Neural cell (in vitro differentiated cells): ENCODE data around the gene TLCD3A. TPM values are rescaled to one million over a fixed set of nuclear protein-coding genes. Genes with fewer than 3 reads are reported as not detected.
A peak's percentile ranks its signal among the peaks of the same experiment; 100 is the strongest.
"Not testable (repeated sequence)": the region's sequence is repeated elsewhere in the genome, so short reads cannot be mapped to it uniquely, and the experiment has no call there.

Experiments used
- H2AFZ ChIP-seq: fragments of 200-600, 300-800 bp; sonication (generic), shearing (Covaris generic); 2 replicates; pipeline ENCODE4 v1.6.0; 2014; ENCODE audit warnings: low read depth, mild to moderate bottlenecking, antibody characterized with exemption, low read length, moderate library complexity
- H3F3A ChIP-seq: fragments of 200-600 bp; shearing (Covaris generic); 2 replicates; pipeline ENCODE4 v1.6.1; 2016; ENCODE audit warnings: mild to moderate bottlenecking, moderate library complexity, mixed read lengths, antibody characterized with exemption, low read length; ENCODE audit not compliant: insufficient read depth, poor library complexity, severe bottlenecking
- H3K27ac ChIP-seq: fragments of 200-600, 300-800 bp; sonication (generic), shearing (Covaris generic); 2 replicates; pipeline ENCODE4 v1.5.1; 2014; ENCODE audit warnings: mild to moderate bottlenecking, low read length, moderate library complexity
- H3K27me3 ChIP-seq: fragments of 300-800, 200-600 bp; sonication (generic), shearing (Covaris generic); 2 replicates; pipeline ENCODE4 v1.6.0; 2014; ENCODE audit warnings: mild to moderate bottlenecking, low read depth, low read length, moderate library complexity; ENCODE audit not compliant: insufficient read depth
- H3K36me3 ChIP-seq: fragments of 300-800, 200-600 bp; sonication (generic), shearing (Covaris generic); 2 replicates; pipeline ENCODE4 v1.5.1; 2014; ENCODE audit warnings: mild to moderate bottlenecking, antibody characterized with exemption, low read length, moderate library complexity; ENCODE audit not compliant: insufficient read depth
- H3K4me2 ChIP-seq: fragments of 300-800, 200-600 bp; sonication (generic), shearing (Covaris generic); 2 replicates; pipeline ENCODE4 v1.6.0; 2014; ENCODE audit warnings: mild to moderate bottlenecking, low read length
- H3K4me3 ChIP-seq: fragments of 300-800, 200-600 bp; sonication (generic), shearing (Covaris generic); 2 replicates; pipeline ENCODE4 v1.5.1; 2014; ENCODE audit warnings: mild to moderate bottlenecking, low read length, moderate library complexity
- H3K79me2 ChIP-seq: fragments of 200-600 bp; shearing (Covaris generic); replicated peaks from 2 replicates; pipeline ENCODE4 v1.6.0; 2014; ENCODE audit warnings: mild to moderate bottlenecking, low read length, moderate library complexity; ENCODE audit not compliant: insufficient read depth
- H3K9ac ChIP-seq: fragments of 300-800, 200-600 bp; sonication (generic), shearing (Covaris generic); 2 replicates; pipeline ENCODE4 v1.6.1; 2016; ENCODE audit warnings: mild to moderate bottlenecking, low read length, mixed read lengths
- H3K9me2 ChIP-seq: fragments of 200-600 bp; shearing (Covaris generic); 2 replicates; pipeline ENCODE4 v1.6.1; 2016; ENCODE audit warnings: mild to moderate bottlenecking, low read length, mixed read lengths; ENCODE audit not compliant: insufficient read depth
- H3K9me3 ChIP-seq: fragments of 200-600, 300-800 bp; sonication (generic), shearing (Covaris generic); 2 replicates; pipeline ENCODE4 v1.6.1; 2016; ENCODE audit warnings: mild to moderate bottlenecking, mixed run types, low read length, moderate library complexity, mixed read lengths
- H4K20me1 ChIP-seq: fragments of 200-600 bp; shearing (Covaris generic); 2 replicates; pipeline ENCODE4 v1.6.1; 2016; ENCODE audit warnings: mild to moderate bottlenecking, mixed run types; ENCODE audit not compliant: insufficient read depth
- EP300 ChIP-seq: fragments of 450-650 bp; conservative IDR thresholded peaks from 2 replicates; pipeline ENCODE4 v1.6.1; 2014; ENCODE audit warnings: antibody characterized with exemption, mild to moderate bottlenecking, moderate library complexity; ENCODE audit not compliant: poor library complexity, severe bottlenecking
- EZH2 ChIP-seq: fragments of 200-600, 300-800 bp; shearing (Covaris generic), sonication (generic); IDR thresholded peaks from 2 replicates; pipeline ENCODE4 v1.6.1; 2014; ENCODE audit warnings: antibody characterized with exemption, low read length, borderline replicate concordance, mild to moderate bottlenecking; ENCODE audit not compliant: insufficient read depth, poor library complexity, severe bottlenecking
- MXI1 ChIP-seq: fragments of 450-650 bp; conservative IDR thresholded peaks from 2 replicates; pipeline ENCODE4 v1.6.1; 2014; ENCODE audit warnings: antibody characterized with exemption, mild to moderate bottlenecking; ENCODE audit not compliant: poor library complexity, severe bottlenecking
- POLR2AphosphoS5 ChIP-seq: IDR thresholded peaks from 2 replicates; pipeline ENCODE4 v1.6.1; 2012
- RAD21 ChIP-seq: fragments of 450-650 bp; conservative IDR thresholded peaks from 2 replicates; pipeline ENCODE4 v1.6.1; 2014; ENCODE audit warnings: antibody characterized with exemption, mild to moderate bottlenecking, moderate library complexity
- REST ChIP-seq: IDR thresholded peaks from 2 replicates; pipeline ENCODE4 v1.6.1; 2012; ENCODE audit warnings: borderline replicate concordance
- SMC3 ChIP-seq: fragments of 450-650 bp; conservative IDR thresholded peaks from 2 replicates; pipeline ENCODE4 v1.6.1; 2014; ENCODE audit warnings: antibody characterized with exemption, mild to moderate bottlenecking, moderate library complexity; ENCODE audit not compliant: poor library complexity
- TAF1 ChIP-seq: IDR thresholded peaks from 2 replicates; pipeline ENCODE4 v1.6.1; 2012; ENCODE audit warnings: low read depth
- polyA plus RNA-seq: library from polyadenylated mRNA; depleted of rRNA; stranded (reverse); fragments of >200 nt; gene quantifications from 2 replicates; pipeline ENCODE4 v1.2.3, GENCODE V29; 2014
- TF ChIP-seq, protein P1 (sequence below): fragments of 450-650 bp; IDR thresholded peaks from 2 replicates; pipeline ENCODE4 v1.5.1; 2014; ENCODE audit warnings: antibody characterized with exemption, mild to moderate bottlenecking, moderate library complexity; ENCODE audit not compliant: poor library complexity, severe bottlenecking

The TLCD3A gene
- polyA plus RNA-seq, 1 donor from 2014 or later: 17.0 TPM

- no peaks in the 10 kb centered on the region for H3K36me3 ChIP-seq
- TF ChIP-seq EZH2 (no peak), EP300 (no peak), TAF1 (no peak), REST (no peak), SMC3 (no peak), POLR2AphosphoS5 (no peak), MXI1 (no peak), RAD21 (no peak)
- TF ChIP-seq, protein P1, sequence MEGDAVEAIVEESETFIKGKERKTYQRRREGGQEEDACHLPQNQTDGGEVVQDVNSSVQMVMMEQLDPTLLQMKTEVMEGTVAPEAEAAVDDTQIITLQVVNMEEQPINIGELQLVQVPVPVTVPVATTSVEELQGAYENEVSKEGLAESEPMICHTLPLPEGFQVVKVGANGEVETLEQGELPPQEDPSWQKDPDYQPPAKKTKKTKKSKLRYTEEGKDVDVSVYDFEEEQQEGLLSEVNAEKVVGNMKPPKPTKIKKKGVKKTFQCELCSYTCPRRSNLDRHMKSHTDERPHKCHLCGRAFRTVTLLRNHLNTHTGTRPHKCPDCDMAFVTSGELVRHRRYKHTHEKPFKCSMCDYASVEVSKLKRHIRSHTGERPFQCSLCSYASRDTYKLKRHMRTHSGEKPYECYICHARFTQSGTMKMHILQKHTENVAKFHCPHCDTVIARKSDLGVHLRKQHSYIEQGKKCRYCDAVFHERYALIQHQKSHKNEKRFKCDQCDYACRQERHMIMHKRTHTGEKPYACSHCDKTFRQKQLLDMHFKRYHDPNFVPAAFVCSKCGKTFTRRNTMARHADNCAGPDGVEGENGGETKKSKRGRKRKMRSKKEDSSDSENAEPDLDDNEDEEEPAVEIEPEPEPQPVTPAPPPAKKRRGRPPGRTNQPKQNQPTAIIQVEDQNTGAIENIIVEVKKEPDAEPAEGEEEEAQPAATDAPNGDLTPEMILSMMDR: no peak
- H3K9ac ChIP-seq: no peak overlapping the region
- no peaks in the 10 kb centered on the region for H3K9me2 ChIP-seq
- H3F3A ChIP-seq: no peaks in the 10 kb centered on the region
- no peak overlapping the region for H2AFZ ChIP-seq
- H3K79me2 ChIP-seq: peaks cover 17% of the 10 kb centered on the region
- no peaks in the 10 kb centered on the region for H3K9me3 ChIP-seq
- no peak overlapping the region for H3K4me2 ChIP-seq
- H3K27ac ChIP-seq: no peak overlapping the region
- H3K4me3 ChIP-seq: no peak overlapping the region
- no peaks in the 10 kb centered on the region for H4K20me1 ChIP-seq
- no peaks in the 10 kb centered on the region for H3K27me3 ChIP-seq
Observed at GRCh38 chr17:746181-746580, 13.8 kb downstream of the TLCD3A start.

DNA sequence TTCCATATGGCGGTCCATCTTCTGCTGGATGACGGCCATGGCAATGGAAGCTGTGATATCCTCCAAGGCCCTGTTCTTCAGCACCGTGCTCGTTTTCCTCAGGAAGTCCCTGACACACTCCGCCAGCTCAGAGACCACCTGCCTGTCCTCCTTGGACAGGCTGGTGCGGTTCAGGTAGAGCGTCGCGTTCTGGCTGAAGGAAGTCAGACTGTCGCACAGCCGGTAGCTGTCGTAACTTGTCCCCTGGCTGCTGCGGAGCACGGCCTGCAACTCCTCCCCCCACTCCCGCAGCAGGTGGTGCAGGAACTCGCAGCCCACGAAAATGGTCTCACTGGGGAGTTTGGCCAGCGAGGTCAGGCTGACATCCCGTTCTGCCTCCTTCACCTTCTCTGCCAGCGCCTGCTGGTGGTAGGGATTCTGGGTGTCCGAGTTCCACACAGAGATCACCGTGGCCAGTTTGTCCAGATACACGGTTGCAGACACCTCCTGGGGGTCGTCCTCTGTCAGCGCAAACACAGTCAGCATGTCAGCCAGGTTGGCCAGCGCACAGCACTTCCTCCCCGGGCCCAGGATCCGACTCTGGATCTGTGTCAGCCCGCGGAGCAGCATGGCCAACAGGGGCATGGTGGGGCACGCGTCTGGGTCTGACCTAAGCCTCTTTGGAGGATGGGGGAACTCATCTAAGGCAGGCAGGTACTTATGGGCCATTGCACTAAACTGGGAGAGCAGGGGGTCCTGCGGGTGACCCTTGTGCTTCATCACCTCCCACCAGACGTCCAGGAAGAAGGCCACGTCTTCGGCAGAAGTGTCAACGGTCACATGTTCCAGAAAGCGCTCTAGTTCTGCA lies 14.6 kb downstream of the TLCD3A start:
- Histone ChIP-seq H2AFZ (no peak overlapping the region), H3K36me3 (no peaks in the 10 kb centered on the region)

DNA sequence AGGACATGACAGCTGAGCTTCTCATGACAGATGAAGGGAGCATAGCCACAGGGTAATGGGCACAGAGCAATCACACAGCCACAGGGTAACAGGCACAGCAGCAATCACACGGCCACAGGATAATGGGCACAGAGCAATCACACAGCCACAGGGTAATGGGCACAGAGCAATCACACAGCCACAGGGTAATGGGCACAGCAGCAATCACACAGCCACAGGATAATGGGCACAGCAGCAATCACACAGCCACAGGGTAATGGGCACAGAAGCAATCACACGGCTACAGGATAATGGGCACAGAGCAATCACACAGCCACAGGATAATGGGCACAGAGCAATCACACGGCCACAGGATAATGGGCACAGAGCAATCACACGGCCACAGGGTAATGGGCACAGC lies 16.2 kb downstream of the TLCD3A start:
- not testable (repeated sequence) for H3K36me3 ChIP-seq, H3K9me2 ChIP-seq, H3K27me3 ChIP-seq, H2AFZ ChIP-seq, H3K27ac ChIP-seq, H3K4me3 ChIP-seq, H4K20me1 ChIP-seq, H3K9me3 ChIP-seq, H3F3A ChIP-seq, H3K9ac ChIP-seq, H3K4me2 ChIP-seq
- H3K79me2 ChIP-seq: peaks cover 22% of the 10 kb centered on the region

More for the DNA sequence above, 14.6 kb downstream of the TLCD3A start:
- peaks cover 22% of the 10 kb centered on the region for H3K79me2 ChIP-seq
- H3K27me3 ChIP-seq: no peaks in the 10 kb centered on the region
- TF ChIP-seq POLR2AphosphoS5 (peak; percentile 5), EZH2 (no peak)
- no peak overlapping the region for H3K4me2 ChIP-seq
- H3F3A ChIP-seq: no peaks in the 10 kb centered on the region
- H3K27ac ChIP-seq: no peak overlapping the region
- H3K9me2 ChIP-seq: no peaks in the 10 kb centered on the region
- no peak overlapping the region for H3K4me3 ChIP-seq
- no peaks in the 10 kb centered on the region for H3K9me3 ChIP-seq
- no peak overlapping the region for H3K9ac ChIP-seq
- H4K20me1 ChIP-seq: no peaks in the 10 kb centered on the region

- not testable (repeated sequence) for H3K4me2 ChIP-seq, H3K36me3 ChIP-seq, H3K9me3 ChIP-seq, H3F3A ChIP-seq, H3K27ac ChIP-seq, H2AFZ ChIP-seq, H4K20me1 ChIP-seq, H3K9ac ChIP-seq, H3K27me3 ChIP-seq, H3K9me2 ChIP-seq
- H3K79me2 ChIP-seq: peaks cover 22% of the 10 kb centered on the region
- H3K4me3 ChIP-seq: peak overlapping the region; percentile 13
Observed at GRCh38 chr17:749359-749758, 17.0 kb downstream of the TLCD3A start.
